H1 (cell line): ENCODE data around the gene SCAMP2. TPM values are rescaled to one million over a fixed set of nuclear protein-coding genes. Genes with fewer than 3 reads are reported as not detected.

Source experiments
- ASH2L ChIP-seq: fragments of 200-600, 300-600 bp; sonication (generic); IDR thresholded peaks from one replicate; pipeline ENCODE4 v1.7.1; 2017; ENCODE audit warnings: low read length
- KDM5A ChIP-seq: fragments of 200-600 bp; IDR thresholded peaks from 2 replicates; pipeline ENCODE4 v1.7.1; 2012; ENCODE audit warnings: mild to moderate bottlenecking, low read length, inconsistent platforms, mixed read lengths
- POLR2AphosphoS5 ChIP-seq: IDR thresholded peaks from 2 replicates; pipeline ENCODE4 v1.6.1; 2011; ENCODE audit warnings: low read depth, low read length
- TAF1 ChIP-seq: IDR thresholded peaks from 2 replicates; pipeline ENCODE4 v1.6.1; 2011; ENCODE audit warnings: mild to moderate bottlenecking, low read depth, low read length
- polyA plus RNA-seq, 7 experiments: library from polyadenylated mRNA; depleted of rRNA in 3 of 7; stranded (reverse) in 5 of 7; unstranded in 2 of 7; fragments of >200 nt in 5 of 7; fragments of 200-250 nt in 2 of 7; gene quantifications; 1 replicate in 5 of 7; 2 replicates in 1 of 7; 4 replicates in 1 of 7; pipeline versions ENCODE4 v1.2.1 to v1.2.3, GENCODE V29; 2011 to 2013; ENCODE audit warnings: missing spikeins in 2 of 7, mixed read lengths in 2 of 7
- total RNA-seq: library from RNA; stranded (reverse); fragmentation: NEBNext Ultra II Directional; extraction: Animal tissue kit (Norgen Biotek cat#: 25700); gene quantifications from 2 replicates; pipeline ENCODE4 v1.2.1, GENCODE V29; 2021
- TF ChIP-seq, protein P1 (sequence below): IDR thresholded peaks from 2 replicates; pipeline ENCODE4 v1.6.1; 2011; ENCODE audit warnings: low read length, improper control_type of control experiment
- TF ChIP-seq, protein P2 (sequence below): fragments of 300-600 bp; sonication (generic); IDR thresholded peaks from 2 replicates; pipeline ENCODE4 v1.7.1; 2012; ENCODE audit warnings: low read length, moderate library complexity, mild to moderate bottlenecking, inconsistent platforms; ENCODE audit not compliant: insufficient replicate concordance

SCAMP2 gene
- total and polyA plus RNA-seq, 2 of the 8 experiments (the other 6 are each of a cell fraction or from before 2014, with no cell fraction given), result 41.7 to 131 TPM

DNA sequence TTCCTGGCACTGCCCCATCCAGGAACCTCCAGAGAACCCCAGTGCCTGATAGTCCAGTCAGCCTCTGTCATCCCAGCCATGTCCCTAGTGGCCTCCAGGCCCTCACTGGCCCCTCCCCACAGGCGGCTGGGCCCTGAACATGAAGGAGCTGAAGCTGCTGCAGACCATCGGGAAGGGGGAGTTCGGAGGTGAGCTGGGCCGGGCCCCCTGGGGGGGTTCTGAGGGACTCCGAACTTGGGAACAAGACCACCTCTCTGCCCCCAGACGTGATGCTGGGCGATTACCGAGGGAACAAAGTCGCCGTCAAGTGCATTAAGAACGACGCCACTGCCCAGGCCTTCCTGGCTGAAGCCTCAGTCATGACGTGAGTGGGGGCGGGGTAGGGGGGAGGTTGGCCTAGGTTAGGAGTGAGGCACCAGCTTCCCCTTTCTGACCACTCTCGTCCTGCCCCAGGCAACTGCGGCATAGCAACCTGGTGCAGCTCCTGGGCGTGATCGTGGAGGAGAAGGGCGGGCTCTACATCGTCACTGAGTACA lies 72.5 kb downstream of the SCAMP2 start (continued):
- TF ChIP-seq, protein P1, sequence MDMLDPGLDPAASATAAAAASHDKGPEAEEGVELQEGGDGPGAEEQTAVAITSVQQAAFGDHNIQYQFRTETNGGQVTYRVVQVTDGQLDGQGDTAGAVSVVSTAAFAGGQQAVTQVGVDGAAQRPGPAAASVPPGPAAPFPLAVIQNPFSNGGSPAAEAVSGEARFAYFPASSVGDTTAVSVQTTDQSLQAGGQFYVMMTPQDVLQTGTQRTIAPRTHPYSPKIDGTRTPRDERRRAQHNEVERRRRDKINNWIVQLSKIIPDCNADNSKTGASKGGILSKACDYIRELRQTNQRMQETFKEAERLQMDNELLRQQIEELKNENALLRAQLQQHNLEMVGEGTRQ, result no peak
- TF ChIP-seq ASH2L (no peak), POLR2AphosphoS5 (no peak), TAF1 (no peak), KDM5A (no peak)
- TF ChIP-seq, protein P2, sequence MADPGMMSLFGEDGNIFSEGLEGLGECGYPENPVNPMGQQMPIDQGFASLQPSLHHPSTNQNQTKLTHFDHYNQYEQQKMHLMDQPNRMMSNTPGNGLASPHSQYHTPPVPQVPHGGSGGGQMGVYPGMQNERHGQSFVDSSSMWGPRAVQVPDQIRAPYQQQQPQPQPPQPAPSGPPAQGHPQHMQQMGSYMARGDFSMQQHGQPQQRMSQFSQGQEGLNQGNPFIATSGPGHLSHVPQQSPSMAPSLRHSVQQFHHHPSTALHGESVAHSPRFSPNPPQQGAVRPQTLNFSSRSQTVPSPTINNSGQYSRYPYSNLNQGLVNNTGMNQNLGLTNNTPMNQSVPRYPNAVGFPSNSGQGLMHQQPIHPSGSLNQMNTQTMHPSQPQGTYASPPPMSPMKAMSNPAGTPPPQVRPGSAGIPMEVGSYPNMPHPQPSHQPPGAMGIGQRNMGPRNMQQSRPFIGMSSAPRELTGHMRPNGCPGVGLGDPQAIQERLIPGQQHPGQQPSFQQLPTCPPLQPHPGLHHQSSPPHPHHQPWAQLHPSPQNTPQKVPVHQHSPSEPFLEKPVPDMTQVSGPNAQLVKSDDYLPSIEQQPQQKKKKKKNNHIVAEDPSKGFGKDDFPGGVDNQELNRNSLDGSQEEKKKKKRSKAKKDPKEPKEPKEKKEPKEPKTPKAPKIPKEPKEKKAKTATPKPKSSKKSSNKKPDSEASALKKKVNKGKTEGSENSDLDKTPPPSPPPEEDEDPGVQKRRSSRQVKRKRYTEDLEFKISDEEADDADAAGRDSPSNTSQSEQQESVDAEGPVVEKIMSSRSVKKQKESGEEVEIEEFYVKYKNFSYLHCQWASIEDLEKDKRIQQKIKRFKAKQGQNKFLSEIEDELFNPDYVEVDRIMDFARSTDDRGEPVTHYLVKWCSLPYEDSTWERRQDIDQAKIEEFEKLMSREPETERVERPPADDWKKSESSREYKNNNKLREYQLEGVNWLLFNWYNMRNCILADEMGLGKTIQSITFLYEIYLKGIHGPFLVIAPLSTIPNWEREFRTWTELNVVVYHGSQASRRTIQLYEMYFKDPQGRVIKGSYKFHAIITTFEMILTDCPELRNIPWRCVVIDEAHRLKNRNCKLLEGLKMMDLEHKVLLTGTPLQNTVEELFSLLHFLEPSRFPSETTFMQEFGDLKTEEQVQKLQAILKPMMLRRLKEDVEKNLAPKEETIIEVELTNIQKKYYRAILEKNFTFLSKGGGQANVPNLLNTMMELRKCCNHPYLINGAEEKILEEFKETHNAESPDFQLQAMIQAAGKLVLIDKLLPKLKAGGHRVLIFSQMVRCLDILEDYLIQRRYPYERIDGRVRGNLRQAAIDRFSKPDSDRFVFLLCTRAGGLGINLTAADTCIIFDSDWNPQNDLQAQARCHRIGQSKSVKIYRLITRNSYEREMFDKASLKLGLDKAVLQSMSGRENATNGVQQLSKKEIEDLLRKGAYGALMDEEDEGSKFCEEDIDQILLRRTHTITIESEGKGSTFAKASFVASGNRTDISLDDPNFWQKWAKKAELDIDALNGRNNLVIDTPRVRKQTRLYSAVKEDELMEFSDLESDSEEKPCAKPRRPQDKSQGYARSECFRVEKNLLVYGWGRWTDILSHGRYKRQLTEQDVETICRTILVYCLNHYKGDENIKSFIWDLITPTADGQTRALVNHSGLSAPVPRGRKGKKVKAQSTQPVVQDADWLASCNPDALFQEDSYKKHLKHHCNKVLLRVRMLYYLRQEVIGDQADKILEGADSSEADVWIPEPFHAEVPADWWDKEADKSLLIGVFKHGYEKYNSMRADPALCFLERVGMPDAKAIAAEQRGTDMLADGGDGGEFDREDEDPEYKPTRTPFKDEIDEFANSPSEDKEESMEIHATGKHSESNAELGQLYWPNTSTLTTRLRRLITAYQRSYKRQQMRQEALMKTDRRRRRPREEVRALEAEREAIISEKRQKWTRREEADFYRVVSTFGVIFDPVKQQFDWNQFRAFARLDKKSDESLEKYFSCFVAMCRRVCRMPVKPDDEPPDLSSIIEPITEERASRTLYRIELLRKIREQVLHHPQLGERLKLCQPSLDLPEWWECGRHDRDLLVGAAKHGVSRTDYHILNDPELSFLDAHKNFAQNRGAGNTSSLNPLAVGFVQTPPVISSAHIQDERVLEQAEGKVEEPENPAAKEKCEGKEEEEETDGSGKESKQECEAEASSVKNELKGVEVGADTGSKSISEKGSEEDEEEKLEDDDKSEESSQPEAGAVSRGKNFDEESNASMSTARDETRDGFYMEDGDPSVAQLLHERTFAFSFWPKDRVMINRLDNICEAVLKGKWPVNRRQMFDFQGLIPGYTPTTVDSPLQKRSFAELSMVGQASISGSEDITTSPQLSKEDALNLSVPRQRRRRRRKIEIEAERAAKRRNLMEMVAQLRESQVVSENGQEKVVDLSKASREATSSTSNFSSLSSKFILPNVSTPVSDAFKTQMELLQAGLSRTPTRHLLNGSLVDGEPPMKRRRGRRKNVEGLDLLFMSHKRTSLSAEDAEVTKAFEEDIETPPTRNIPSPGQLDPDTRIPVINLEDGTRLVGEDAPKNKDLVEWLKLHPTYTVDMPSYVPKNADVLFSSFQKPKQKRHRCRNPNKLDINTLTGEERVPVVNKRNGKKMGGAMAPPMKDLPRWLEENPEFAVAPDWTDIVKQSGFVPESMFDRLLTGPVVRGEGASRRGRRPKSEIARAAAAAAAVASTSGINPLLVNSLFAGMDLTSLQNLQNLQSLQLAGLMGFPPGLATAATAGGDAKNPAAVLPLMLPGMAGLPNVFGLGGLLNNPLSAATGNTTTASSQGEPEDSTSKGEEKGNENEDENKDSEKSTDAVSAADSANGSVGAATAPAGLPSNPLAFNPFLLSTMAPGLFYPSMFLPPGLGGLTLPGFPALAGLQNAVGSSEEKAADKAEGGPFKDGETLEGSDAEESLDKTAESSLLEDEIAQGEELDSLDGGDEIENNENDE, result no peak
